GM19452 (cell line): ENCODE measurements around the gene IL1RL1.

Experiments
- ATAC-seq: cut with Tn5 transposase; IDR thresholded peaks from one replicate; pipeline ENCODE4 v1.9.1; 2021; ENCODE audit not compliant: unreplicated experiment

IL1RL1 gene

DNA sequence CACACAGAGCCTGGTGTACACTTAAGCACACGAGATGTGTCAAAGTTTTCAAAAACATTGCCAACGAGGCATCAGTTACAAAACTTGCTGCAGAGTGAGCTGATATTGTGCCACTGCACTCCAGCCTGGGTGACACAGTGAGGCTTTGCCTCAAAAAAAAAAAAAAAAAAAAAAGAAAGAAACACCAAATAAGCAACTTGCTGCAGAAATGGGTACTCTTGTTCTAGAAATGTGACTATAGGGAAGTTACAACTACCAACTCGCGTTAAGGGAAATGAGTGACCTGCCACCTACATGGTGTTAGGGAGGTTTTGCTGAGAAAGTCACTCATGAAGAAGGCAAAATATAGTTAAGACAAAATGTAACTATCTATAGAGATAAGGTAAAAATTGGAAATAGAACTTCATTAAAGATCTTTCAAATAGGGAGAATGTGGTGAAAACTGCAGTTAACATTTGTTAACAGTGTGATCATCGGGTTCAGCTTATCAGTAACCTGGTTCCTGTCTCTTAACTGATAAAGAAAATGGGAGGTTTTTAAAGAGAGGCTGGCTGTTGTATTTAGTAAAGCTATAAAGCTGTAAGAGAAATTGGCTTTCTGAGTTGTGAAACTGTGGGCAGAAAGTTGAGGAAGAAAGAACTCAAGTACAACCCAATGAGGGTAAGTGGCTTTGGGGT, at the start of gene IL1RL1:
IL1RL1 (plus strand) TSS at position 600 of the 677 bp plus-strand sequence. CDS start 26,702 bp downstream, outside the sequence.
- no peak for ATAC-seq

DNA sequence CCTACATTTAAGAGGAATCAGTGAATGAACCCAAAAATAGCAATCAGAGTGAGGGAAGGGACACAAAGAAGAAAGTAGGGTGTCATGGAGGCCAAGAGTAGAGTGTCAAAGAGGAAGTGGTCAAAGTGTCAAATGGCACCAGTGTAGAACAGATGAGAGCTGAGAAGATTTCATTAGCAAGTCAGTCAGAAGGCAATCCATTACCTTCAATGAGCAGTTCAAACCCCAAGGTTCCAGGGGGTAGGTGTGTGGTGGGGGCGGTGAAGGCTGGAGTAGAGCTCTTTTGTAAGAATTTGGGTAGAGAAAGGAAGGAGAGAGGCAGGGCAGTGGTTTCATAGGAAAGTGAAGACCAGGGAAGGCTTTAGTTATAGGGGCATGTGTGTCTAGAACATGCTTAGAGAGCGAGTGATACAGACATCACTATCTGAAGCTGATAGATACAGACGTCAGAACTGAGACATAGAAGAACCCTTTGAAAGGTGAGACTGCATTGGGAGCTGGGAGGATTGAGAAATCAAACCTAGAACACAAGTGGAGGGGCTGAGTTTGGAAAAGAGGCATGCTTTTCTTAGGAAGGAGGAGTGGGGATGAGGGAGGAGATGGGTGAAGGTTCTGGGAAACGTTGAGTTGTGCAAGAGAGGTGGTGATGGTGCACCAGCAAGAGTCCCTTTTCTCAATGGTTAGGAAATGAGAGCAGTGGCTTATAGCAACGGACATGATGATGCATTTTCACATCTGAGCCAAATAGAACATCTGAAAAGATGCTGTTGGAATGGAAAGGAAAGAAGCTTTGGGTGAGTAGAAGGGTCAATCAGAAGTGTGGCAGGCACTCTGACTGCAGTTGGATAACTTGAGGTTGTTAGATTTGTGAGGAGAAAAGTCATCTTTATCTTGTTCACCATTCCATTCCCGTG, 48.9 kb upstream of the IL1RL1 start:
- ATAC-seq: no peak

DNA sequence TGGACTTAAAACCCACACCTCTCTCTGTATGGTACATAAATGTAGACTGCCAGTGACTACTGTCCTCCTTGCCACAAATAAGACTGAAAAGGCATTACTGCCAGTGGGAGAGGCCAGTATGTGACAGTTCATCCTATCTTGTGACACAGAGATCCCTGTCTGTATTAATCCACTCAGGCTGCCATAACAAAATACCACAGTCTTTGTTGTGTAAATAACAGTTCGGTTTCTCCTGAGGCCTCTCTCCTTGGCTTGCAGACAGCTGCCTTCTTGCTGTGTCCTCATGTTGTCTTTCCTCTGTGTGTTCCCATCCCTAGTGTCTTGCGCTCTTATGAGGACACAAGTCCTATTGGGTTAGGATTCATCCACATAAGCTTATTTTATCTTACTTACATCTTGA, 46.4 kb upstream of the IL1RL1 start:
- no peak for ATAC-seq

DNA sequence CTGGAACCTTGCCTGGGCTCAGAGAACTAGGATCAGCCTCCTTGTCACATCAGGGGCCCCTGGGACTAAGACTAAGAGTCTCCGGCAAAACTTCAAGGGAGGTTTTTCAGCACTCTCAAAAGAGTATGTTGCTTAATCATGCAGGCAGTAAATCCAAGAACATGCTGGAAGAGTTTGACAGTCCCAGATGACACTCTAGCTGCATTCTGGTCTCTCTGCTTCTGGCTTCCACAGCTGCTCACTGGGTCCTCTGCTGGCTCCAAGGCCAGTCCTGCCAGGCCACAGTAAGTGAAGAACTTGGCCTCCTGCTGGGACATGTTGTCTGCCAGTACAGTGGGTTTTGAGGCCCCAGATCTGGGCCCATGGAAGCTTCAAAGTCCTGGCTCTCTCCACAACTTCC, 45.2 kb upstream of the IL1RL1 start:
- ATAC-seq: no peak

DNA sequence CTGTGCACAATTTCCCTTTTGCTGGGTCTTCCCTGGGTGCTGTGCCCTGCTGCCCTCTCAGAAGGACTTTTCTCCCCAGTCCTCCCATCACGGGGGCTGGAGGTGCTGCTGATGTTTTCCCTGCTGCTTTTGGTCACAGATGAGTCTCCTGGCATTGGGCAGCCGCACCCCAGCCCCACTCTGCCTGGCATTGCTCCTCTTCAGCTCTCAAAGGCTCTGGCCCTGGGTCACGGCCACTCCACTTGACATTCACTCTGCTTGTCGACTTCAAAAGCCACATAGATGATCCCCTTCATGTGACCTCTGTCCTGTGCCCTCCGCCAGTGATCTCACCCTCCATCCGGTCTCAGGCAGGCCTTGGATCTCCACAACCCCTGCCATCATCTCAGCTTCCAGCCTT, 43.6 kb upstream of the IL1RL1 start:
- ATAC-seq: no peak

DNA sequence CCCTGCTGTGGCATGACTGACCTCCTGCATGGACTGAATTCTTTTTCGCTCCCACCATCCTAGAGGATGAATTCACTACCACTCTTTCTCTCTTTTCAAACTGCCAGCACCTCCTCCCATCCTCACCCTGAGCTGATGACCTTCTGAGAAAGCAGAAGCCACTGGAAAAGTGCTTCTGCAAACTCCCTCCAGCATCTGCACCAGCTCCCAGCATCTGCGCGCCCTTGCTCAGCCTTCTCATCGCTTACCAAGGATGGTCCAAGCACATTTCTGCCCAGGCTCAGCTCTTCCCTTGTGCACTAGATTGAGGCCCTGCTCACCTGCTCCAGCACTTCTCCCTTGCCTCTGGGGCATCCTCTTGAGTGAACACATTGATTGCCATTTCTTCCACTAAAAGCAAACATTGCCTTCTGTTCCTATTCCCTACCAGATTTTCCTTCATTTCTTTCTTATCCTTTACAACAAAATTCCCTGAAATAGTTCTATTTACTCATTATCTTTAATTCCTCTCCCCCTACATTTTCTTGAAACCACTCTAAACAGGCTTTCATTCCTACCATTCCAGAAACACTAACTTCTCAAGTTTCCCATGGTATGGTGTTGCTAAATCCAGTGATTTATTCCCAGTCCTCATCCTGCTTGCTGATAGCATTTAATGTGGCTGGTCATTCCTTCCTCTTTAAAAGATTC, 42.7 kb upstream of the IL1RL1 start:
- no peak for ATAC-seq

DNA sequence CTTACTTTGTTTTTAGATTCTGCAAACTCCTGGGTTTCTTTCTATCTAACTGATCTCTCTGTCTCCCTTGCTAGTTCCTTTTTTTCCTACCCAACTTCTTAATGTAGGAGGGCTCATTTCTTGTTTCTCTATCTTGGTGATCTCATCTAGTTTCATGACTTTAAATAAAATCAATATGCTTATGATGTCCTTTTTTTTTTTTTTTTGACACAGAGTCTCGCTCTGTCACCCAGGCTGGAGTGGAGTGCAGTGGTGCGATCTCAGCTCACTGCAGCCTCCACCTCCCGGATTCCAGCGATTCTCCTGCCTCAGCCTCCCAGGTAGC, 42.2 kb upstream of the IL1RL1 start:
- no peak for ATAC-seq

DNA sequence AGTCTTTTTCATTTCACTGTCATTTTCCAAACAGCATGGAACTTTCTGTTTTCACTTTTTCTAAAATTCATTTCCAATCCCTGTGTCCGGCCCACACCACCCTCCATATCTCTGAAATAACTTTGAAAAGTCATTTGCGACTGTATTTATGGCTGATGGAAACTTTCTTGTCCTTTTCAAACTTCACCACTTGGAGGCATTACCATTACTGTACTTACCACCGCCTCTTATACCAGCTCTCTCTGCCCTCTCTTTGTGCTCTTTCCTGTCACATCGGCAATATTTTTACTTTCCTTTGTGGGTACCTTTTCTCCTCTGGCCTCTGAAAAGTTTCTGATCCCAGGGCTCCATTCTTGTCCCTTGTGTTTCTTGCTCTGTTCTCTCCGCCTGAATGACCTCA, 39.5 kb upstream of the IL1RL1 start:
- no peak for ATAC-seq

DNA sequence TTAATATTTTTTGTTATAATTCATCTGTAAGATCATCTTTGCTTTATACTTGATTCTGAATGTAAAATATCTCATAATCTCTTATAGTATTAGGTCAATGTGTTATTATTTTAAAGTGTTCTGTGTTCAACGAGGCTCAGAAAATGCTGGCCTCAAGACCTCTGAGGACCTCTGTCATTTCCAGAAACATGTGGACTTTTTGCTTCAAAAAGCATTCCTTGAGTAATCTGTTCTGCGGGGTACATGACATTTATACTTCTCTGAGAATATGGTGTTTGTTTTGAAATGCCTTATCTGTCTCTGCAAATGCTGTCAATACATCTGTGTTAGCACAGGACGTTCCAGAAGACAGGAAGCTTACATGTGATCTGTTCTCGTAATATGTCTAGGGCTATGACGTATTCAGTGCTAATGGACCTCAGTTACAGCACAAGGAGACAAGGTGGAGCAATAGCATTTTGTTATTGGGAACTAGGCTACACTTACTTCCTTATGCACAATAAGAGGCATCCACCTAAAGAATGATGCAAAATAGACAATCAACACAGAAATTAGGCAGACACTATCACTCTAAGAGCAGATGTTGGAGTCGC, 37.6 kb upstream of the IL1RL1 start:
- no peak for ATAC-seq

DNA sequence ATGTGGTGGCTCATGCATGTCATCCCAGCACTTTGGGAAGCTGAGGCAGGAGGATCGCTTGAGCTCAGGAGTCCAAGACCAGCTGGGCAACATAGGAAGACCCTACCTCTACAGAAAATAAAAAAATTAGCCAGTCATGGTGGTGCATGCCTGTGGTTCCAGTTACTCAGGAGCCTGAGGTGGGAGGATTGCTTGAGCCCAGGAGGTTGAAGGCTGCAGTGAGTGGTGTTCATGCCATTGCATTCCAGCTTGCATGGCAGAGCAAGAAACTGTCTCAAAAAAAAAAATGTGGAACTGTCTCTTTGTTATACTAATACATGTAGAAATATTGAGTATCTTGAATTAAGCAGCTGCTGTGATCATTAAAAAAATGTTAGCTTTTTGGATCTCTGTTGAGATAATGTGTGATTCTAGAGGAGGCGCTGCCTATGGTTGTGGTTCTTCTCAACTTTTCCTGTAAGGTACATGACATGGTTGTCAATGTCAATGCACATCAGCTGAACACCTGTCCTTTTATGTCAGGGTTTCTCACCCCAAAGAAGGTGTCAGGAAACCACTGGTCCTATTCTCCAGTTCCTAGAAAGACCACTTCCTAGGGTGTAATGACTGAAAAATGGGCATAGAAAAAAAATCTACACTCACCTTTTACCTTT, 34.7 kb upstream of the IL1RL1 start:
- ATAC-seq: no peak

DNA sequence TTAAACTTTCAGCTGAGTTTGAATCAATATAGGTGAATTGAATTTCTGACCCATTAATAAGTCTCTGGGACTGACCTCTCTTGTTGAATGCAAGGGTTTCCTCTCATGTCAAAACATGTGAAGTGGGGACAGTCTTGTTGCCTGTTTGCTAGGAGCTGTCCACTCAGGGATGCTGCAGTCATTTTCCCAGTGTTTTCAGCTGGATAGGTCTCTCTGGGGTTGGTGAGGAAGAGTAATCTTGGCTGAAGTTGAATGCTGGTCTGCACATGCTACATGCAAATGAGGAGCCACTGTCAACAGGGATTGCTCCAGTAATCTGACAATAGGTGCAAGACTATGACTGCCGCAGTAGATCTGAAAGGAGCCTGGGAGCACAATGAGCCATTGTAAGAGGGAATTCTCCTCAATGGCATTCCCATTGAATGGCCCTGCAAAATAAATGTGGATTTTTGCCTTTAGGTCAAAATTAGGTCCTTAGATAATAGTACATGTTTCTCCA, 34.1 kb upstream of the IL1RL1 start:
- no peak for ATAC-seq

DNA sequence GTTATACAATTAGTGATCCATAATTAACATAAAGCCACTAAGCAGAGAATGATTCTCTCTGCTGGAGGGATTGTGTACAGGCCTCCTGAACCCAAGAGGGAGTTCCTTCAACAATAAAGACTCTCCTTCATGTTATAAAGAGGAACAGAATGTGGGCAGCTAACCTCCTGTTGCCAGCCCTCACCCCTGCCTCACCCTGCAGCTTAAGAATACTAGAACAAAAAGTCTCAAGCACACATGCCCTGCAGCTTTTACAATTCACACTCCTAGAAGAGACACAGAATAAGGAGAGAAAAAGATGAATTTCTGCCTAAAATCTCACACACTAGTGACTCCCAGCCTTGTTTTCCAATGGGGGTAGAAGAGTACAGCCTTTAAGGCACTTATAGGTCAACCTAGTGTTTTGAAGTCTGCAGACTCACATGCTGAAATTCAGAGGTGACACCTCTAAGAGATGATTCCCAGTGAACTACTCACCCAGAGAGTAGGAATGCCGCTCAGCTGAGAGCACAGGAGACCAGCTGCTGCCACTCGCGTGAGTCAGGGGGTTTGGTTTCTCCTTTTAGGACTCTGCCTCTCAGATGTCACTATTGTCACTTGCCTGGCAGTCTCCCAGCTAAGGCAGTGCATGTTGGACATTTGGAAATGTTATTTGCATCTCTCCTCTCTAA, 32.5 kb upstream of the IL1RL1 start:
- no peak for ATAC-seq

DNA sequence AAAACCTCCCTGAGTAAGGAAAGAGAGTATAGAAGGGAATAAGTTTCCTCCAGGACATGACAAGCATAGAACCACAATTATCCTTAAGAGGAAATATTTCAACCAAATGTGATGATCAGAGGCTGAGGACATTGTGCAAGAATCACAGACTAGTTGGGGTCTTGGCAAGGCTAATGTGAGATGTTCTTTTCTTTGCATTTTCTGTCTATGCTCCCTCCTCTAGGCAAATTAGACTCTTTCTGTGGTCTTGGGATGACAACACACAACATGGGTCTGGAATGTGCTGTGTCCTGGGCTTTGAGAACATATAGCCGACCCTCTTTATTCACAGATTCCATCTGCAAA, 32.0 kb upstream of the IL1RL1 start:
- no peak for ATAC-seq

DNA sequence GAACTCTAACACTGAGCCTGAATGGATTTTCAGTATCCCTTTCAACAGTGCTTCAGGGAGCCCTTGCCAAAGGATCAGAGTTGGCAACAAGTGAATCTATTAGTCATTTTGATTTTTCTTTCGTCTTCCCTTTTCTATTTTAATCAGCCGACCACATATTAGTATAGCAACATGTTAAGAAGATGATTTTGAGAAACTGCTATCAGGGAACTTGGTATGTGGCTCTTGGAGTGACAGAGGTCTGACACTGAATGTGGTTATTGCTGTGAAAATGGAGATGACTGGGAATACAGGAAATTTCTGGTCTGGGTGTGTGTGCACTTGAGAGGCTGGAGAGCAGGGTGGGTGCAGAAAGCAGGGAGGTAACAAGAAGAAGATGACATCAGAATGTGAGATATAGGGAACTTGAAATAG, 28.7 kb upstream of the IL1RL1 start:
- no peak for ATAC-seq

DNA sequence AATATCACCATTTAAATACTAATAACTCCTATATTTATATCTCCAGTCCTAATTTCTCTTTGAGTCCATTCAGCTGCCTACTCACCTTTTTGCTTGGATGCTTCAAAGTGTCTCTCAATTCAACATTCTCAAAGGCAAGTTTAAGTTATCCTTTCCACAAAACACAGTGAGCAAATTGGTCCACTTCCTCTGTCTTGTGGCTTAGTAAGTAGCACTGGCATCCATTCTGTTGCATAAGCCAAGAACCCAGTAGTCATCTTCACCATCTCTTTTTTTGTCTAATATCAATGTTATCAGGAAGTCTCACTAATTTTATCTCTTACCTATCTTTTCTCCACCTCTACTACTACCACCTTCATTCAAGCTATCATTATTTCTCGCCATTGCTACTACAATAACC, 27.4 kb upstream of the IL1RL1 start:
- no peak for ATAC-seq

DNA sequence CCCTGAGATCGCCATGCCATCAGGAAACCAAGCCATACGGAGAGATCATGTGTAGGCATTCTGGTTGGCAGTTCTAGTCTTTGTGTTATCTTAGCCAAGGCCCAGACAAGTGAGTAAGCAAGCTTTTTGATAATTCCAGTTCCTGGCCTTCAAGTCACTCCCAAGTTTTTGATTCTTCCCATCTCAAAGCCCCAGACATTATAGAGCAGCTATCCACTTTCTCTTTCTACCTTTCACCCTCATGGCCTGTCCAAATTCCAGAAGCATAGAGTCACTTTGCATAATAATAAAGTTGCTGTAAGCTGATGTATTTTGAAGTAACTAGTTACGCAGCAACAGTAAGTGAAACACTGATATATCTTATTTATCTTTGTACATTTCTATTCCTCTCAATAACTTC, 26.8 kb upstream of the IL1RL1 start:
- no peak for ATAC-seq

DNA sequence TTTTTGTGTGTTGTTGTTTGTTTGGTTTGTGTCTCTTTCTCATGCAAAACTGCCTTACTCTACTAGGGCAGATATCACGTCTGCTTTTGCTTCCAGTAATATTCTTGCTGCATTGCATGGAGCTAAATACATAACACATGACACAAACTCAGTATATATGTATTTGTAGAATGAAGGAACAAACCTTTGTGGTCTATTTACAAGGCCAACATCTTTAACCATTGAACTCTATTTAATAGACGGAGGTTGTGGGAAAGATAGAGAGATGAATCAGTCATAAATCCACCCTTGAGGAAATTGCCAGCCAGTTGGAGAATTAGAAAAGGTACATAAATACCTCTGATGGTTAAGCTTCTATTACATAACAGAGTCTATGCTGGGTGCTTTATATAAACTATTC, 26.0 kb upstream of the IL1RL1 start:
- no peak for ATAC-seq

DNA sequence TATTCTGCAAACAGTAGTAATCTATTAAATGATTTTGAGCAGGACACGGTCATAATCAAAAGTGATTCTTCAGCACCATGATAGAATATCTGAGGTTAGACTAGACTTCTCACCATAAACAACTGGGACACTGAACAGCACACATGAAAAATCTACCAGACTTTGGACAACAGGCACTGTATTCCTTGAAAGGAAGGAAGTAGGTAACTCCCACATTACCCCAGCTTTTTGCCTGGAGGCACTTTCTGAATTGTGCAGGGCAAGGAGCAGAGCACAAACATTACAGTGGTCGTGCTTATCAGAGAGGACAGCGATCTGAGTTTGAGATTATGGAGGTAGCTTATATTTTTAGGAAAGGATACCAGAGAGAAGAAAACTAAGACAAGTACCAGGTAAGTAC, 25.3 kb upstream of the IL1RL1 start:
- no peak for ATAC-seq

DNA sequence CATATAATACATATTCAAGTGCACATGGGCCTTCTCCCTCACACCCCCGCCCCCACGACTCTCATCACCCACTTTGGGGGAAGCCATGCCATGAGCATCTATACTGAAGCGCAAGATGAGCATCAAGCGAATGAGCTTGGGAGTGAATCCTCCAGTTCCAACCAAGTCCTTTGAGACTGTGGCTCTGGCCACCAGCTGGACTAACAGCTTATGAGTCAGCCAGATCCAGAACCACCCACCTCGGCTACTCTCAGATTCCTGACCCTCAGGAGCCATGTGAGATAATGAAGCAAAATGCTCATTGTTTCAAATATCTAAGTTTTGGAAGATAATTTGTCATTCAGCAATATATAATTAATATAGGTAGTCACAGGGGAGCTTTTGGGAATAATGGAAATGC, 22.2 kb upstream of the IL1RL1 start:
- ATAC-seq: no peak

DNA sequence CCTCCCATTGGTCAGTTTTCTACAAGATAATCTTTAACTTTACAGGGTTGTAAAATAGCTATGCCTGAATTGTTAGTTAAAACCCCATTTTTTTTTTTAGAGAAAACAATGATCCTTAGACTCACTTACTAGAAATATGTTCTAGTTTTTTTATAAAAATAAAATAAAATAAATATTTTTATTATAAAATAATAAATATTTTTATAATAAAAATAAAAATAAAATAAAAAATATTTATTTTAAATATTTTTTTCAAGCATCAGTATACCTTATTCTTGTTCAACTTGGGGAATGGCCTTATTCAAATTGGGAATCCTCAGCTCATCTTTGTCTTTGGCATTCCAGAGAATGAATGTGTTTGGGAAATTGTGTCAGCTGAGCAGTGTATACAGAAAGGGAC, 20.8 kb upstream of the IL1RL1 start:
- no peak for ATAC-seq
